AG04450 (cell line): Measurements from ENCODE around the gene MTCL3.

Source experiments
- CTCF ChIA-PET: fragments of 300-600, 350-600 bp; formaldehyde crosslinking; extraction: SDS; loops from one replicate; lab custom pipeline; 2022; ENCODE audit warnings: antibody characterized with exemption, inconsistent platforms; lab: Charles Lee
- POLR2A ChIA-PET: fragments of 350-600 bp; formaldehyde crosslinking; extraction: SDS; loops from one replicate; lab custom pipeline; 2021; ENCODE audit warnings: antibody characterized with exemption, inconsistent platforms; lab: Yijun Ruan, JAX
- DNase-seq: peaks from one replicate; pipeline ENCODE4 v3.0.0-alpha.2; 2011; ENCODE audit warnings: low read depth, low spot score
- H3K27ac ChIP-seq: one replicate; pipeline ENCODE4 v1.5.1; 2012; ENCODE audit warnings: low read depth, low read length, control low read depth
- H3K27me3 ChIP-seq: one replicate; pipeline ENCODE4 v1.6.0; 2012; ENCODE audit warnings: low read length; ENCODE audit not compliant: control insufficient read depth, insufficient read depth
- H3K4me3 ChIP-seq: 2 replicates; pipeline ENCODE4 v1.5.1; 2011; ENCODE audit warnings: mild to moderate bottlenecking, low read depth, low read length, control low read depth
- H3K9me3 ChIP-seq: 2 replicates; pipeline ENCODE4 v1.5.1; 2012; ENCODE audit warnings: low read length; ENCODE audit not compliant: control insufficient read depth, insufficient read depth
- TF ChIP-seq, protein P1 (sequence below): IDR thresholded peaks from 2 replicates; pipeline ENCODE4 v1.5.1; 2011; ENCODE audit warnings: low read depth, low read length, control low read depth, inconsistent platforms

MTCL3 gene

DNA sequence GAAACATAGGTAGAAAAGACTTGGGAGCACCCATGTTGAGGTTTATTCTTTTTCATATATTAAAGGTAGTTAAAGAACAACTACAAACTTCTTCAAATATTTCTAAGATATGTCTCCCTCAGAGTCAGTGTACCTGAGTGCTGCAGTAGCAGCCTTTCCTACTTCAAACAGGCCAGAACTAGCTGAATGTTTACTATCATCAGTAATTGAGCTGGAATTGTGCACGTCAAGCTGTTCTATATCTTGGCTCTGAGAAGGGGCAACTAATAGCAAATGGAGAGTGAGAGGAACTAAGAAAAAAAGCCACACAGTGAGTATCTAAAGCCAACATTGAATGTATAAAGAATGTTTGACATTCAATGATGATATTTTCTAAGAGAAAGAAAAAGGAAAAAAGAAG, 21.7 kb downstream of the MTCL3 start:
- no peaks in the 10 kb centered on the region for H3K27me3 ChIP-seq
- H3K4me3 ChIP-seq, result no peak overlapping the region
- DNase-seq, result no peak
- TF ChIP-seq, protein P1, sequence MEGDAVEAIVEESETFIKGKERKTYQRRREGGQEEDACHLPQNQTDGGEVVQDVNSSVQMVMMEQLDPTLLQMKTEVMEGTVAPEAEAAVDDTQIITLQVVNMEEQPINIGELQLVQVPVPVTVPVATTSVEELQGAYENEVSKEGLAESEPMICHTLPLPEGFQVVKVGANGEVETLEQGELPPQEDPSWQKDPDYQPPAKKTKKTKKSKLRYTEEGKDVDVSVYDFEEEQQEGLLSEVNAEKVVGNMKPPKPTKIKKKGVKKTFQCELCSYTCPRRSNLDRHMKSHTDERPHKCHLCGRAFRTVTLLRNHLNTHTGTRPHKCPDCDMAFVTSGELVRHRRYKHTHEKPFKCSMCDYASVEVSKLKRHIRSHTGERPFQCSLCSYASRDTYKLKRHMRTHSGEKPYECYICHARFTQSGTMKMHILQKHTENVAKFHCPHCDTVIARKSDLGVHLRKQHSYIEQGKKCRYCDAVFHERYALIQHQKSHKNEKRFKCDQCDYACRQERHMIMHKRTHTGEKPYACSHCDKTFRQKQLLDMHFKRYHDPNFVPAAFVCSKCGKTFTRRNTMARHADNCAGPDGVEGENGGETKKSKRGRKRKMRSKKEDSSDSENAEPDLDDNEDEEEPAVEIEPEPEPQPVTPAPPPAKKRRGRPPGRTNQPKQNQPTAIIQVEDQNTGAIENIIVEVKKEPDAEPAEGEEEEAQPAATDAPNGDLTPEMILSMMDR, result no peak
- ChIA-PET CTCF (interaction anchor here (3.1 kb wide), 1 partner anchor 19 kb away, joined by 26 read pairs; no protein-coding TSS in a partner anchor), POLR2A (no interaction called here)
- H3K9me3 ChIP-seq, result no peaks in the 10 kb centered on the region
- H3K27ac ChIP-seq, result no peak overlapping the region

DNA sequence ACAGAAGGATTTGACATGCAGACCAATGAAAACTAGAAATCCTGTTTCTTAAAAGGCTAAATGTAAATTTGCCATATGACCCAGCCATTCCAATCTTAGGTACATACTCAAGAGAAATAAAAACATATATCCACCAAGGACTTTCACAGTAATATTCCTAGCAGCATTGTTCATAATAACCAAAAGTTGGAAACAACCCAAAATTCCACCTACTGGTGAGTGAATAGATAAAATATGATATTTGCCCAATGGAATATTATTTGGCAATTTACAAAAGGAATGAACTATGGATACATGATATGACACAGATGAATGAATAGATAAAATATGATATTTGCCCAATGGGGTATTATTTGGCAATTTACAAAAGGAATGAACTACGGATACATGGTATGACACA, 22.7 kb downstream of the MTCL3 start:
- Histone ChIP-seq H3K27me3 (no peaks in the 10 kb centered on the region), H3K27ac (no peak overlapping the region), H3K9me3 (no peaks in the 10 kb centered on the region), H3K4me3 (no peak overlapping the region)
- DNase-seq, result no peak
- TF ChIP-seq, protein P1, result no peak
- ChIA-PET POLR2A (no interaction called here), CTCF (interaction anchor here (1.1 to 1.2 kb wide), 2 partner anchors 20 to 30 kb away, joined by 3 to 4 read pairs; no protein-coding TSS in a partner anchor)

DNA sequence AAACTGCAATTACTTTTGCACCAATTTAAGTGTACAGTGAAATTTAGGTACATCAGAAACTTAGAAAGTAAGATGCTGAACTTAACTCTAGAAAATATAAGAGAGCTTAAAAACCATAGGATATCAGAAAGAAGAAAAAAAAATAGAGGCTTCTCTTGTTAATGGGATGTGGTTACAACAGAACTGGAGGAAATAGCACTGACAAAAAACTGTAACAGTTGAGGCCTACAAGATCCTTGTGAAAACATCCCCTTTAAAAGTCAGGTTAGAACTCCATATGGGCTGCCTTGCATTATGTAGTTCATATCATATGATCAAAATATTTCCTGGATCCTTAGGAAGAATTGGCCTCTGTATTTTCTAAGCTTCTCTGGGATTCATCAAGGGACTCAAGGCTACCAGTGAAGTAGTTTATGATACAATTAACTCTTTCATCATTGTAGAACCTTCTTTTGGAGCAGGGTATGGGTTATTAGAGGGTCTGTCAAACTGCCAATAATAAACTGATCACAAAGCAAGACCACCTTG, 24.8 kb downstream of the MTCL3 start:
- POLR2A ChIA-PET, result no interaction called here
- CTCF ChIA-PET, result interaction anchor here (0.6 to 3.9 kb wide), 5 partner anchors 10 to 194 kb away, joined by 3 to 25 read pairs (median 4); no protein-coding TSS in a partner anchor
- no peaks in the 10 kb centered on the region for H3K9me3 ChIP-seq
- TF ChIP-seq, protein P1, result no peak
- no peak overlapping the region for H3K4me3 ChIP-seq
- DNase-seq, result no peak
- no peak overlapping the region for H3K27ac ChIP-seq
- H3K27me3 ChIP-seq, result no peaks in the 10 kb centered on the region

DNA sequence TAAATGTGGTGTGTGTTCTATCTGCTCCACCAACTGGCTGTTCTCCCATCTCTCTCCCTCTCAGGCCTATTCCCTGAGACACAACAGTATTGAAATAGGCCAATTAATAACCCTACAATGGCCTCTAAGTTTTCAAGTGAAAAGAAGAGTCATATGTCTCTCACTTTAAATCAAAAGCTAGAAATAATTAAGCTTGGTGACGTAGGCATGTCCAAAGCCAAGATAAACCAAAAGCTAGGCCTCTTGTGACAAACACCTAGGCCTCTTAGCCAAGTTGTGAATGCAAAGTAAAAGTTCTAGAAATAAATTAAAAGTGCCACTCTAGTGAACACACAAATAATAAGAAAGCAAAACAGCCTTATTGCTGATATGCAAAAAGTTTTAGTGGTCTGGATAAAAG, 29.9 kb downstream of the MTCL3 start:
- H3K27me3 ChIP-seq, result no peaks in the 10 kb centered on the region
- ChIA-PET CTCF (interaction anchor here (2.0 kb wide), 1 partner anchor 27 kb away, joined by 18 read pairs; no protein-coding TSS in a partner anchor), POLR2A (no interaction called here)
- TF ChIP-seq, protein P1, result no peak
- no peak for DNase-seq
- H3K9me3 ChIP-seq, result no peaks in the 10 kb centered on the region
- no peak overlapping the region for H3K4me3 ChIP-seq
- H3K27ac ChIP-seq, result no peak overlapping the region

DNA sequence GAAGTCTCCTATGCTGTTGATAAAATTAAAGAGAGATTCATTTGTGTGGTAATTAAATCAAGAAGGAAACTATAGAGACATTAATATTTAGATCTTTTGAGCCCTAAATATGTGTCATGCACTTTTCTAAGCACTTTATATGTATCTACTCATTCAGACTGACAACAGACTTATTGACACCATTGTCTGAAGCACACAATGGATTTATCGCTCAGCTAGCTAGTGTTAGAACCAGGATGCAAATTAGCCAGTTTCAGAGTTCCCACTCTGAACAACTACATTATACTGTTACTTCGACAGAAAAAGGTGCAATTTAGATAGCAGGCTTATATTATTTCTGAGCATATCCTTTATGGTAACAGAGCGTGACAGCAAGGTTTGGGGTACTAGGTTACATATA, 32.2 kb downstream of the MTCL3 start:
- POLR2A ChIA-PET, result no interaction called here
- Histone ChIP-seq H3K4me3 (no peak overlapping the region), H3K27me3 (no peaks in the 10 kb centered on the region), H3K9me3 (no peaks in the 10 kb centered on the region), H3K27ac (no peak overlapping the region)
- DNase-seq, result no peak
- TF ChIP-seq, protein P1, result no peak
- CTCF ChIA-PET, result interaction anchor here (5.4 kb wide), 1 partner anchor 29 kb away, joined by 56 read pairs; no protein-coding TSS in a partner anchor
